ENCODE data around the gene ARL15. TPM values are rescaled to one million over a fixed set of nuclear protein-coding genes. Genes with fewer than 3 reads are reported as not detected.

ARL15 gene
- total RNA-seq, 2 donors from 2014 or later, result 12.0 to 13.0 TPM

GRCh38 chr5:54148067-54148845 lies 162.1 kb downstream of the ARL15 start:
- ATAC-seq (no peak), DNase-seq (ENCODE audit: low spot score) (no peak)
- no peaks in the 10 kb centered on the region for H3K36me3 Mint-ChIP-seq
- H3K27ac Mint-ChIP-seq, result no peak overlapping the region
- peaks cover 5 to 18% of the 10 kb centered on the region in 2 donors for H3K4me1 Mint-ChIP-seq (ENCODE audit: low read depth in 2 of 2)
- no peaks in the 10 kb centered on the region for H3K27me3 Mint-ChIP-seq
- no peak overlapping the region for H3K4me3 Mint-ChIP-seq
- no peaks in the 10 kb centered on the region for H3K9me3 Mint-ChIP-seq

DNA sequence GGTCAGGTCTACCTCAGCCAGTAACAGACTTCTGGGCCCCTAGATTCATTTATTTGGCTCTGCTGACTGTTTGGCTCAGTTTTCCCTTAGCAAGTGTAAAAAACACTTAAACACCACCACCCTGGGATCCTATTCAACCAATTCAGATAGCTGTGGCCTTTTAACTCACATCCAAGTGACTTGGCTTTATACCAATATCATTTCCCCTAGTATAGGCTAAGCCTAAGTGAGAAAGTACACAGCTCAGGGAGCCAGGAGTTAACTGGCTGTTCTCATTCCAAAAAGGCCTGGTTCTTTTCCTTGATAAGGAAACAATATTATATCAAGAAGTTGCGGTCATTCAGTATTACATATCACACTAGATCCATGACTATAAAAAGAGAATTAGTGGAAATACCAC lies 163.5 kb downstream of the ARL15 start:
- H3K4me3 Mint-ChIP-seq, result no peak overlapping the region
- H3K27ac Mint-ChIP-seq, result no peak overlapping the region
- H3K27me3 Mint-ChIP-seq, result no peaks in the 10 kb centered on the region

GRCh38 chr5:54146390-54146789 lies 164.0 kb downstream of the ARL15 start:
- Mint-ChIP-seq H3K4me1 (ENCODE audit: low read depth in 2 of 2) (peaks cover 5 to 10% of the 10 kb centered on the region in 2 donors), H3K36me3 (no peaks in the 10 kb centered on the region)

More for the DNA sequence above, 163.5 kb downstream of the ARL15 start:
- H3K9me3 Mint-ChIP-seq, result no peaks in the 10 kb centered on the region
- DNase-seq (ENCODE audit: low spot score) (no peak), ATAC-seq (no peak)
- H3K36me3 Mint-ChIP-seq, result no peaks in the 10 kb centered on the region
- H3K4me1 Mint-ChIP-seq (ENCODE audit: low read depth in 2 of 2), result peaks cover 5 to 11% of the 10 kb centered on the region in 2 donors

DNA sequence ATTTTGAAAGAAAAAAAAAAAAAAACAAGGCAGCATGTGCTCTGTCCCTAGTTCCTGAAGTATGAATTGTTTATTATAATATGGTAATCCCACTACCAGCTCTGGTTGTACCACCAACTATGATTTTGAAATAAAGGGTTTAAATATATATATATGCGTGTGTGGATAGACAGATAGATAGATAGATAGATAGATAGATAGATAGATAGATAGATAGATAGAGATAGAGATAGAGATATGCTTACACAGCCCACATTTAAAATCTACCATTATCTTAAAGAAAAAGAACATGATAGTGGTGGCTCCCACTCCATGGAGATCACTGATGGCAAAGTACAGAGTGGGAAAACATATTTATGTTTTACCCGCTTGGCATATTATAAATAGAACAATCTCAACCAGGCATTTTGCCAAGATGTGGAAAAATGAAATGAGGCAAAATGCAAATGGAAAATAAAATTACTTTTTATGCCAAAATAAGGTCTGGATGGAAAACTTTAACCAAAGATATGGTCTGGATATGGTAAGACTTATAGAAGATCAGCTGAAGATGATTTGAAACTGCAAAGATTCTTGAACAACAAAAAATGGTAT lies 170.0 kb downstream of the ARL15 start:
- no peak overlapping the region for H3K4me3 Mint-ChIP-seq
- H3K27ac Mint-ChIP-seq, result no peak overlapping the region
- DNase-seq (ENCODE audit: low spot score), result no peak
- H3K4me1 Mint-ChIP-seq (ENCODE audit: low read depth in 2 of 2), result no peaks in the 10 kb centered on the region
- ATAC-seq, result no peak
- H3K9me3 Mint-ChIP-seq, result no peaks in the 10 kb centered on the region
- no peaks in the 10 kb centered on the region for H3K36me3 Mint-ChIP-seq
- H3K27me3 Mint-ChIP-seq, result no peaks in the 10 kb centered on the region

More at GRCh38 chr5:54146390-54146789, 164.0 kb downstream of the ARL15 start:
- DNase-seq (ENCODE audit: low spot score) (no peak), ATAC-seq (no peak)
- H3K27ac Mint-ChIP-seq, result no peak overlapping the region
- H3K9me3 Mint-ChIP-seq, result no peaks in the 10 kb centered on the region
- H3K4me3 Mint-ChIP-seq, result no peak overlapping the region
- no peaks in the 10 kb centered on the region for H3K27me3 Mint-ChIP-seq

DNA sequence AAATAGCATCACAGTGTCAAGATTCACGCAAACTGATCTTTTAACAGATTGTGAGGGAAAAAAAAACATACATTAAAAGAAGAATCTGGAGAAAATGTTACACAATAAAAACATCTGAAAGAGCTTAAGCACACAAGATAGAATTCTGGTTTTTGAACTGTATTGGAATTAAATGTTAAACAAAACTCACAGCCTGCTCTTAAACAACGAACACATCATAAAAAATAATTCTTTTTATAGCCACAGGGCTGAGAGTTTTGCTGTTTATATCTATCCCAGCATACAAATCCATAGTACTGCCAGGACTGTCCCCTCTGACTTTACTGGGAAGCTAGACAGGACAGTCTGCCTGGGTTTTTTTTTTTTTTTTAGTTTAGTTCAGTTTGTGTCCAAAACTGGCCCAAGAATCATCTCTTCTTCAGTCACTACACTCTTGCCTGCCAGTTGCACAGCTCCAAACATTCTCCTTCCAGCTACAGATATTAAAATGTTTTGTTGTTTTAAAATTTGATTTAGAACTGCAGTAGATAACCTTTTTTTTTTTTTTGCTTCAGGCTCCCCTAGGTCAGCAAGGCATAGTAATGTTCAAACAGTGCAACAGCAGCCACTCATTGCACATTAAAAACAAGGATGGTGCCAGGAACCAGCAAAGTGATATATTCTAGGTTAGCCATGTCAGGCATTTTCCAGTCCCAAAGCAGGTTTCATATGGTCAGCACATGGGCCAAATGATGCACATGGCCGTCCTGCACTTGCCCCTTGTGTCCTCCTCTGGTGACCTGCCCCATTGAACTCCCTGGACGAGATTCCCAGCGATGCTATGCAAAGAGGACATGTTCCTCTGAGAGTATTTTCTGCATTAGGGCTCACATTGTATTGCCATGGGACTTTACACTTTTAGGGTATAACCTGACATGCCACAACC lies 173.6 kb downstream of the ARL15 start:
- no peaks in the 10 kb centered on the region for H3K36me3 Mint-ChIP-seq
- H3K9me3 Mint-ChIP-seq, result no peaks in the 10 kb centered on the region
- ATAC-seq, result no peak
- H3K27ac Mint-ChIP-seq, result no peak overlapping the region
- DNase-seq (ENCODE audit: low spot score), result no peak
- no peaks in the 10 kb centered on the region for H3K4me1 Mint-ChIP-seq (ENCODE audit: low read depth in 2 of 2)
- no peak overlapping the region for H3K4me3 Mint-ChIP-seq
- H3K27me3 Mint-ChIP-seq, result no peaks in the 10 kb centered on the region

DNA sequence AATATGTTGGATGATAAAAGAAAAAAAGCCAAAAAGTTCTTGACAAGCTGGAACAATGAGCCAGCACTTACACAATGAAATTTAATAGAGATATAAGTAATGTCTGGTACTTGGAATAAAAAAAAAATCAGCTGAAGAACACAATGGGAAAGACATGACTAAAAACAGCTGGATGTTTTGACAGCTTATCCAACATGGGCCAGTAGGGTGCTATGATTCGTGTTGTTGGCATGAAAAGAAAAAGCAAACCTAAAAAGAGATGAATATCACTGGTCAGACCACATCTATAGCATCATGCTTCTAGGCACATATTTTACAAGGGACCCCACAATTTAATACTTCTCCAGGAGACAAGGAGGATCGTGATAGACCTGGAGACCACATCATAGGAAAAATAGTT lies 175.3 kb downstream of the ARL15 start:
- H3K4me3 Mint-ChIP-seq, result no peak overlapping the region
- H3K9me3 Mint-ChIP-seq, result no peaks in the 10 kb centered on the region
- no peaks in the 10 kb centered on the region for H3K36me3 Mint-ChIP-seq
- H3K27me3 Mint-ChIP-seq, result no peaks in the 10 kb centered on the region
- H3K27ac Mint-ChIP-seq, result no peak overlapping the region
- DNase-seq (ENCODE audit: low spot score) (no peak), ATAC-seq (no peak)
- no peaks in the 10 kb centered on the region for H3K4me1 Mint-ChIP-seq (ENCODE audit: low read depth in 2 of 2)

DNA sequence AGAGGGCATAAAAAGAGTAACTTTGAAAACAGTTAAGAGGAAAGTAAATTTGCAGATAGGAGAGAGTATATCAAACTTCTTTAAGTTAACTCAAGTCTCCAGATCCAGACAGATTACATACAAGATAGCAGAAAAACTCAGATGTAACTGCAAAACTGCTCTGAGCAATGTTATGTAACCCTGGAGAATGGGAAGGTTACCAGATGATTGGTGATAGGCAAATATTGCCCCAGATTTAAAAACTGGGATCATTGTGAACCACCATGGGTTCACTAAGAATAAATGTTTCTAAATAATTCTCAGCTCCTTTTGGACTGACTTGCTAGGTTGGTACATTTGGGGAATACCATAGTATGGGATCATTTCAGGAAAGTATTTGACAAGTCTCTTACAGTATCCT lies 176.5 kb downstream of the ARL15 start:
- H3K4me3 Mint-ChIP-seq, result no peak overlapping the region
- no peak for DNase-seq (ENCODE audit: low spot score)
- no peaks in the 10 kb centered on the region for H3K9me3 Mint-ChIP-seq
- H3K36me3 Mint-ChIP-seq, result no peaks in the 10 kb centered on the region
- ATAC-seq, result no peak
- H3K27ac Mint-ChIP-seq, result no peak overlapping the region
- H3K4me1 Mint-ChIP-seq (ENCODE audit: low read depth in 2 of 2), result no peaks in the 10 kb centered on the region
- no peaks in the 10 kb centered on the region for H3K27me3 Mint-ChIP-seq

DNA sequence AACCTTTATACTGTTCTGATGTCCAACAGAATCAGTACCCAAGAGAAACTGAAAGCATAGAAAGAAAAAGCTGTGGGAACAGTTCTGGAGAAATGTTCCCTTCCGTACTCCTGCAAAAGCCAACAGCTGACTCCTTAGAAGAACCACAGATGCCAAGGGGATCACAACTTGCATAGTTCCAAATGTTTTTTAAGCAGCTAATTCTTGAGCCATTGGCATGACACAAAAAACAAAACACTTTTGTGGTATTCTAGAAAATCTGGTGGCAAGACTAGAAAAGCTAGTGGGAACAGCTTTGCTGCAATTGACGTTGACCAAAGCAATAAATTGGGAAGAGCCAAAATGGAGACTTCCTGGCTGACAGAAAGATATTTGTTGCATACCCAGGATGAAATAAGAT lies 189.9 kb downstream of the ARL15 start:
- DNase-seq (ENCODE audit: low spot score) (no peak), ATAC-seq (no peak)
- Mint-ChIP-seq H3K4me1 (ENCODE audit: low read depth in 2 of 2) (peaks cover 0 to 10% of the 10 kb centered on the region in 2 donors), H3K27ac (no peak overlapping the region), H3K4me3 (no peak overlapping the region), H3K36me3 (no peaks in the 10 kb centered on the region), H3K9me3 (no peaks in the 10 kb centered on the region), H3K27me3 (no peaks in the 10 kb centered on the region)

DNA sequence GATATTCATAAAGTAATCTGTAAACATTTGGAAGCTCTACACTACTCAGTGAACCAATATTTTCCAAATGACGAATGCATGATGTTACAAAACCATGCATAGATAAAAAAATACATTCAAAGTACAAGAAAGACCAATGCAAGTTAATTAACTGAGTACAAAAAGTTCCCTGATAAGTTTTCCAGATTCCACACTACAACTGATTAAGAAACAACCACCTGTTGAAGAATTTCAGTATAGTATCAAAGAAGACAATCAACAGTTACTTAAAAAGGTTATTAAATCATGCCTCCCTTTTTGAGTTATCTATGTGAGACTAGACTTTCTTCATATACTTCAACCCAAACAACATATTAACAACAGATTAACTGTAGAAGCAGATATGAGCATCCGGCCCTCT lies 192.4 kb downstream of the ARL15 start:
- no peak for DNase-seq (ENCODE audit: low spot score)
- Mint-ChIP-seq H3K4me3 (no peak overlapping the region), H3K36me3 (no peaks in the 10 kb centered on the region), H3K27me3 (no peaks in the 10 kb centered on the region), H3K9me3 (no peaks in the 10 kb centered on the region), H3K27ac (no peak overlapping the region), H3K4me1 (ENCODE audit: low read depth in 2 of 2) (peaks cover 0 to 11% of the 10 kb centered on the region in 2 donors)
- no peak for ATAC-seq

DNA sequence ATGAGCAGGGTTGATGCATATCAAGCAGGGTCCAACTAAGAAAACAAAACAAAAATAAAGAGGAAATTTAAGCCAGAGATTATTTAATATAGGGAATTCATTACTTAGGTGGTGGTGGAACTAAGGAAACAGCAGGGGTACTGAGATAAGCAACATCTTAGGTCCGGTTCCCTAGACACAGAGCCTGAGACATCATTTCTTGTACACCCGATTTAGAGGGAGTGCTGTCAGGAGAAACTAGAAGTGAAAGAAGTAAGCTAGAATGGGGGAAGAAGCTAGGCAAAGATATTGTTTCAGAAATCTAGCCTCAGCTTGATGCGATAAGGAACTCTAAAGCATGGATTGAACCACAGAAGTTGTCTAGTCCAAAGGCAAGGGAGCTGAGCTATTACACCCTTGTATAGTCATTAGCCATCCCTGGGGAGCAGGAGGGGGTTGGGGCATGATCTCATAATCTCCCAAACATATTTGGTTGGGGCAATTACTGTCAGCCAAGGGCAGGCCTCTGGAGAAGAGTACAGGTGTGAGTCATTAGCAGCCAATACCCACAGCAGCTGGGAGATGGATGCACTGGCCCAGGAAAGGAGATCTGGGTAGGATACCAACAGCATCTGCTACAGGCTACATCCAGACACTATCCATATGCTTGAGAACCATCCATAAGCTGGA lies 194.5 kb downstream of the ARL15 start:
- Mint-ChIP-seq H3K27me3 (no peaks in the 10 kb centered on the region), H3K36me3 (no peaks in the 10 kb centered on the region), H3K4me1 (ENCODE audit: low read depth in 2 of 2) (peaks cover 0 to 9% of the 10 kb centered on the region in 2 donors), H3K9me3 (no peaks in the 10 kb centered on the region), H3K27ac (no peak overlapping the region), H3K4me3 (no peak overlapping the region)
- no peak for DNase-seq (ENCODE audit: low spot score)
- no peak for ATAC-seq

DNA sequence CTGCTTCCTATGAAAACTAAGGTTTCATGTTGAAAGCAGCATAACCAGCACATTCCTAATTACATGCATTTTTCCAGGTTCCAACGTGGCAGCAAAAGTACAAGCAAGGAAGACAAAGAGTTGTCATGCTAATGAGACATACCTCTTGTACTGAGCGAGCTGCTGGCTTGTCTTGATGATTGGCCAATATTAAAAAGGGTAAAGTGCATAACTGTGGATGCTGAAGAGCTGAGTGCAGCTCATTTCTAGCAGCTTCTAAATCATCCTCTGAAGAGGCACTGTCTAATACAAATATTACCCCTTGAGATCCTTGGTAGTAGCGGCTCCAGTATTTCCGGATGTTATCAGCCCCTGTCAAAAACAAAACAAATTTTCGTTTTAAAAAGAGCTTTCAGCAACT lies 197.3 kb downstream of the ARL15 start:
- H3K4me3 Mint-ChIP-seq, result no peak overlapping the region
- DNase-seq (ENCODE audit: low spot score) (no peak), ATAC-seq (no peak)
- H3K4me1 Mint-ChIP-seq (ENCODE audit: low read depth in 2 of 2), result peaks cover 0 to 6% of the 10 kb centered on the region in 2 donors
- H3K27me3 Mint-ChIP-seq, result no peaks in the 10 kb centered on the region
- H3K36me3 Mint-ChIP-seq, result no peaks in the 10 kb centered on the region
- no peak overlapping the region for H3K27ac Mint-ChIP-seq
- H3K9me3 Mint-ChIP-seq, result no peaks in the 10 kb centered on the region

DNA sequence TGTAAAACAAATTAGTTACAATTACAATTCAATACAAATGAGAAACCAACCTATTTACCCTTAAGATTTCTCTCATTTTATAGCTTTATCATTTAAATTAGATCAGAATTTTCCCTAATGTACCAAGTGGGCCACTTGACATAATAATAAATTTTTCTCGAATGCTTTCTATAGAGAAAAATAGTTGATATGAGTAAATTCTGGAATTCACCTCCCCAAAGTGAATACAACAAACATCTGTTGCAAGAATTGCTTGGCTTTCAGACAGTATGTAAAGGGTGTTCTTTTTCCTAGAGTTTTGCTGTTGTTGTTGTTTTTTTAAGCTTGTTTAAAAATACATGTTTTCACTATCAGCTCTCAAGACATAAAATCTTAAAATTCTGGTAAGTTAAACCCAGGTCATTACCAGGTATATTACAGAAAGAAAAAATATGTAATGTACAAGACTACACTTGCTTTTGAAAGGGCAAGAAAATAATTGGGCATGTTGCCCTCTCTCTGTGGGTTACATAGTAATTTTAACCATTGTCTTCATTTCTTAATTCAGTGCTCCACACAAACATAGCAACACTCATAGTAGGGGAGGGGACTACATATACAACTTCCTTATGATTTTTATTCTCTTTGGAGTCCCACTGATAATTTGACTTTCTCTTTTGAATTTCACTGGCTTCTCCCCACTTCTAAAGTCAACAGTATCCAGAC lies 200.6 kb downstream of the ARL15 start:
- Mint-ChIP-seq H3K4me1 (ENCODE audit: low read depth in 2 of 2) (no peaks in the 10 kb centered on the region), H3K27me3 (no peaks in the 10 kb centered on the region), H3K4me3 (no peak overlapping the region), H3K36me3 (no peaks in the 10 kb centered on the region), H3K9me3 (no peaks in the 10 kb centered on the region), H3K27ac (no peak overlapping the region)
- ATAC-seq (no peak), DNase-seq (ENCODE audit: low spot score) (no peak)

- no peak for DNase-seq (ENCODE audit: low spot score)
- Mint-ChIP-seq H3K4me1 (ENCODE audit: low read depth in 2 of 2) (no peaks in the 10 kb centered on the region), H3K27me3 (no peaks in the 10 kb centered on the region), H3K9me3 (no peaks in the 10 kb centered on the region), H3K4me3 (no peak overlapping the region), H3K27ac (no peak overlapping the region), H3K36me3 (no peaks in the 10 kb centered on the region)
- no peak for ATAC-seq
These were observed 202.2 kb downstream of the ARL15 start for GRCh38 chr5:54108136-54108535.
